ENCODE results near the gene MAGI1.

MAGI1 gene

GRCh38 chr3:65712140-65712539 lies 326.6 kb downstream of the MAGI1 start:
- DNase-seq (ENCODE audit: low spot score): no peak

GRCh38 chr3:65706776-65707568 lies 331.7 kb downstream of the MAGI1 start:
- no peak for DNase-seq (ENCODE audit: low spot score)

GRCh38 chr3:65706301-65706700 lies 332.4 kb downstream of the MAGI1 start:
- no peak for DNase-seq (ENCODE audit: low spot score)

GRCh38 chr3:65703820-65704219 lies 334.9 kb downstream of the MAGI1 start:
- DNase-seq (ENCODE audit: low spot score): no peak

- DNase-seq (ENCODE audit: low spot score): no peak
These were observed 335.7 kb downstream of the MAGI1 start for GRCh38 chr3:65703026-65703425.

GRCh38 chr3:65702202-65702601 lies 336.5 kb downstream of the MAGI1 start:
- no peak for DNase-seq (ENCODE audit: low spot score)

- DNase-seq (ENCODE audit: low spot score): no peak
These were observed 337.2 kb downstream of the MAGI1 start for GRCh38 chr3:65701516-65701915.

GRCh38 chr3:65689436-65689835 lies 349.3 kb downstream of the MAGI1 start:
- DNase-seq (ENCODE audit: low spot score): no peak

- DNase-seq (ENCODE audit: low spot score): no peak
These were observed 351.0 kb downstream of the MAGI1 start for GRCh38 chr3:65687741-65688140.

GRCh38 chr3:65685621-65686235 lies 353.0 kb downstream of the MAGI1 start:
- DNase-seq (ENCODE audit: low spot score): no peak

GRCh38 chr3:65678516-65678915 lies 360.2 kb downstream of the MAGI1 start:
- no peak for DNase-seq (ENCODE audit: low spot score)

- no peak for DNase-seq (ENCODE audit: low spot score)
These were observed 361.2 kb downstream of the MAGI1 start for GRCh38 chr3:65677486-65678010.

GRCh38 chr3:65676580-65676979 lies 362.1 kb downstream of the MAGI1 start:
- DNase-seq (ENCODE audit: low spot score): no peak

GRCh38 chr3:65675011-65675410 lies 363.7 kb downstream of the MAGI1 start:
- DNase-seq (ENCODE audit: low spot score): no peak

GRCh38 chr3:65674226-65674625 lies 364.5 kb downstream of the MAGI1 start:
- no peak for DNase-seq (ENCODE audit: low spot score)

GRCh38 chr3:65672871-65673815 lies 365.6 kb downstream of the MAGI1 start:
- DNase-seq (ENCODE audit: low spot score): no peak

- DNase-seq (ENCODE audit: low spot score): no peak
These were observed 366.7 kb downstream of the MAGI1 start for GRCh38 chr3:65672061-65672460.

- no peak for DNase-seq (ENCODE audit: low spot score)
These were observed 367.7 kb downstream of the MAGI1 start for GRCh38 chr3:65671004-65671403.

- DNase-seq (ENCODE audit: low spot score): no peak
These were observed 369.4 kb downstream of the MAGI1 start for GRCh38 chr3:65669163-65669875.

- DNase-seq (ENCODE audit: low spot score): no peak
These were observed 370.8 kb downstream of the MAGI1 start for GRCh38 chr3:65667963-65668362.

GRCh38 chr3:65666448-65667091 lies 372.1 kb downstream of the MAGI1 start:
- DNase-seq (ENCODE audit: low spot score): no peak

All from CD4-positive, alpha-beta T cell treated with Interleukin-6 at 100 ng/mL for 8 hours (primary cell).